PC-3 (cell line): ENCODE data around the gene C4orf50.

Experiments used
- CTCF ChIP-seq: fragments of 300-600 bp; sonication (generic); conservative IDR thresholded peaks from 2 replicates; pipeline ENCODE4 v1.5.1; 2017; ENCODE audit warnings: antibody characterized with exemption, low read depth, mild to moderate bottlenecking, low read length
- EZH2phosphoT487 ChIP-seq: fragments of 300-600 bp; sonication (generic); IDR thresholded peaks from 2 replicates; pipeline ENCODE4 v1.6.1; 2018; ENCODE audit warnings: mild to moderate bottlenecking, antibody characterized with exemption, low read length, borderline replicate concordance

GRCh38 chr4:5956285-5957021 lies 61.8 kb downstream of the C4orf50 start:
- TF ChIP-seq CTCF (no peak), EZH2phosphoT487 (no peak)
